Measurements from ENCODE around the gene GKN2.

Gene GKN2

GRCh38 chr2:68916226-68916625, 36.5 kb downstream of the GKN2 start:
- H3K4me3 ChIP-seq (ENCODE audit: low read depth, low read length), result no peak overlapping the region
- no peak for TF ChIP-seq CTCF (conservative IDR thresholded peaks at IDR 0.05; ENCODE audit: low read depth, low read length)
- DNase-seq (ENCODE audit: low read depth), result no peak

- no peak overlapping the region for H3K4me3 ChIP-seq (ENCODE audit: low read depth, low read length)
- TF ChIP-seq CTCF (conservative IDR thresholded peaks at IDR 0.05; ENCODE audit: low read depth, low read length), result no peak
- no peak for DNase-seq (ENCODE audit: low read depth)
Observed at GRCh38 chr2:68915393-68915792, 37.3 kb downstream of the GKN2 start.

GRCh38 chr2:68913359-68913758, 39.3 kb downstream of the GKN2 start:
- TF ChIP-seq CTCF (conservative IDR thresholded peaks at IDR 0.05; ENCODE audit: low read depth, low read length), result no peak
- H3K4me3 ChIP-seq (ENCODE audit: low read depth, low read length), result no peak overlapping the region
- DNase-seq (ENCODE audit: low read depth), result no peak

- no peak for TF ChIP-seq CTCF (conservative IDR thresholded peaks at IDR 0.05; ENCODE audit: low read depth, low read length)
- no peak for DNase-seq (ENCODE audit: low read depth)
- H3K4me3 ChIP-seq (ENCODE audit: low read depth, low read length), result no peak overlapping the region
Observed at GRCh38 chr2:68912732-68913131, 40.0 kb downstream of the GKN2 start.

GRCh38 chr2:68912111-68912510, 40.6 kb downstream of the GKN2 start:
- H3K4me3 ChIP-seq (ENCODE audit: low read depth, low read length), result no peak overlapping the region
- TF ChIP-seq CTCF (conservative IDR thresholded peaks at IDR 0.05; ENCODE audit: low read depth, low read length), result no peak
- DNase-seq (ENCODE audit: low read depth), result no peak

- TF ChIP-seq CTCF (conservative IDR thresholded peaks at IDR 0.05; ENCODE audit: low read depth, low read length), result no peak
- DNase-seq (ENCODE audit: low read depth), result no peak
- H3K4me3 ChIP-seq (ENCODE audit: low read depth, low read length), result no peak overlapping the region
Observed at GRCh38 chr2:68911709-68912108, 41.0 kb downstream of the GKN2 start.

- no peak for DNase-seq (ENCODE audit: low read depth)
- TF ChIP-seq CTCF (conservative IDR thresholded peaks at IDR 0.05; ENCODE audit: low read depth, low read length), result no peak
- H3K4me3 ChIP-seq (ENCODE audit: low read depth, low read length), result no peak overlapping the region
Observed at GRCh38 chr2:68911246-68911645, 41.4 kb downstream of the GKN2 start.
